ENCODE measurements around the gene SCARB1.

Gene SCARB1

GRCh38 chr12:124736115-124737039 lies 127.3 kb downstream of the SCARB1 start:
- no peaks in the 10 kb centered on the region for H3K9me3 Mint-ChIP-seq
- peaks cover 7% of the 10 kb centered on the region for H3K36me3 Mint-ChIP-seq (ENCODE audit: low read depth)
- intact Hi-C loops (cut with micrococcal nuclease) = no loop called here
- H3K27ac Mint-ChIP-seq = peak overlapping the region; percentile 20
- H3K27me3 Mint-ChIP-seq = no peaks in the 10 kb centered on the region
- H3K4me3 Mint-ChIP-seq = peak overlapping the region; percentile 45
- peaks cover 73% of the 10 kb centered on the region for H3K4me1 Mint-ChIP-seq (ENCODE audit: low read depth)

GRCh38 chr12:124734224-124734788 lies 129.4 kb downstream of the SCARB1 start:
- Mint-ChIP-seq H3K27ac (peak overlapping the region; percentile 95), H3K4me3 (no peak overlapping the region), H3K4me1 (ENCODE audit: low read depth) (peaks cover 57% of the 10 kb centered on the region), H3K36me3 (ENCODE audit: low read depth) (peaks cover 7% of the 10 kb centered on the region), H3K27me3 (no peaks in the 10 kb centered on the region), H3K9me3 (no peaks in the 10 kb centered on the region)
- intact Hi-C loops (cut with micrococcal nuclease) = no loop called here

- Mint-ChIP-seq H3K27me3 (no peaks in the 10 kb centered on the region), H3K36me3 (ENCODE audit: low read depth) (peaks cover 7% of the 10 kb centered on the region), H3K27ac (peak overlapping the region; percentile 73), H3K9me3 (no peaks in the 10 kb centered on the region), H3K4me1 (ENCODE audit: low read depth) (peaks cover 57% of the 10 kb centered on the region), H3K4me3 (no peak overlapping the region)
- intact Hi-C loops (cut with micrococcal nuclease) = no loop called here
Measured at GRCh38 chr12:124733086-124733485, 130.6 kb downstream of the SCARB1 start.

GRCh38 chr12:124732275-124733075 lies 131.2 kb downstream of the SCARB1 start:
- Mint-ChIP-seq H3K27me3 (no peaks in the 10 kb centered on the region), H3K4me3 (no peak overlapping the region), H3K9me3 (no peaks in the 10 kb centered on the region), H3K36me3 (ENCODE audit: low read depth) (peaks cover 7% of the 10 kb centered on the region), H3K4me1 (ENCODE audit: low read depth) (peaks cover 57% of the 10 kb centered on the region), H3K27ac (peak overlapping the region; percentile 73)
- intact Hi-C loops (cut with micrococcal nuclease) = no loop called here

GRCh38 chr12:124731869-124732268 lies 131.8 kb downstream of the SCARB1 start:
- no peaks in the 10 kb centered on the region for H3K27me3 Mint-ChIP-seq
- no peaks in the 10 kb centered on the region for H3K9me3 Mint-ChIP-seq
- H3K27ac Mint-ChIP-seq = peak overlapping the region; percentile 73
- intact Hi-C loops (cut with micrococcal nuclease) = no loop called here
- no peak overlapping the region for H3K4me3 Mint-ChIP-seq
- H3K36me3 Mint-ChIP-seq (ENCODE audit: low read depth) = peaks cover 7% of the 10 kb centered on the region
- H3K4me1 Mint-ChIP-seq (ENCODE audit: low read depth) = peaks cover 57% of the 10 kb centered on the region

GRCh38 chr12:124730455-124730932 lies 133.2 kb downstream of the SCARB1 start:
- intact Hi-C loops (cut with micrococcal nuclease) = no loop called here
- peak overlapping the region; percentile 41 for H3K27ac Mint-ChIP-seq
- H3K27me3 Mint-ChIP-seq = no peaks in the 10 kb centered on the region
- H3K36me3 Mint-ChIP-seq (ENCODE audit: low read depth) = peaks cover 7% of the 10 kb centered on the region
- no peak overlapping the region for H3K4me3 Mint-ChIP-seq
- peaks cover 59% of the 10 kb centered on the region for H3K4me1 Mint-ChIP-seq (ENCODE audit: low read depth)
- H3K9me3 Mint-ChIP-seq = no peaks in the 10 kb centered on the region

GRCh38 chr12:124727922-124728321 lies 135.7 kb downstream of the SCARB1 start:
- H3K4me3 Mint-ChIP-seq = no peak overlapping the region
- intact Hi-C loops (cut with micrococcal nuclease) = loop anchor here (2.0 to 5.0 kb wide), 2 partner anchors 15 to 46 kb away; no protein-coding TSS in a partner anchor
- peak overlapping the region; percentile 90 for H3K27ac Mint-ChIP-seq

GRCh38 chr12:124727264-124727800 lies 136.3 kb downstream of the SCARB1 start:
- H3K27me3 Mint-ChIP-seq = no peaks in the 10 kb centered on the region
- intact Hi-C loops (cut with micrococcal nuclease) = loop anchor here (2.0 to 5.0 kb wide), 2 partner anchors 15 to 45 kb away; no protein-coding TSS in a partner anchor
- H3K27ac Mint-ChIP-seq = peak overlapping the region; percentile 90

More at GRCh38 chr12:124727922-124728321, 135.7 kb downstream of the SCARB1 start:
- no peaks in the 10 kb centered on the region for H3K9me3 Mint-ChIP-seq
- H3K4me1 Mint-ChIP-seq (ENCODE audit: low read depth) = peaks cover 44% of the 10 kb centered on the region
- peaks cover 7% of the 10 kb centered on the region for H3K36me3 Mint-ChIP-seq (ENCODE audit: low read depth)
- H3K27me3 Mint-ChIP-seq = no peaks in the 10 kb centered on the region

More at GRCh38 chr12:124727264-124727800, 136.3 kb downstream of the SCARB1 start:
- H3K9me3 Mint-ChIP-seq = no peaks in the 10 kb centered on the region
- H3K4me1 Mint-ChIP-seq (ENCODE audit: low read depth) = peaks cover 40% of the 10 kb centered on the region
- no peak overlapping the region for H3K4me3 Mint-ChIP-seq
- peaks cover 7% of the 10 kb centered on the region for H3K36me3 Mint-ChIP-seq (ENCODE audit: low read depth)
